Measurements from ENCODE around the gene DNAAF3. TPM values are rescaled to one million over a fixed set of nuclear protein-coding genes. Genes with fewer than 3 reads are reported as not detected.
"Not testable (repeated sequence)": the region's sequence is repeated elsewhere in the genome, so short reads cannot be mapped to it uniquely, and the experiment has no call there.

The DNAAF3 gene
- polyA plus RNA-seq (2013, experiment 1 of 4) = 11.4 TPM
- polyA plus RNA-seq (2013, experiment 2 of 4) = 10.9 TPM
- 10.8 TPM for polyA plus RNA-seq (2013, experiment 3 of 4)
- 11.1 TPM for polyA plus RNA-seq (2013, experiment 4 of 4)

DNA sequence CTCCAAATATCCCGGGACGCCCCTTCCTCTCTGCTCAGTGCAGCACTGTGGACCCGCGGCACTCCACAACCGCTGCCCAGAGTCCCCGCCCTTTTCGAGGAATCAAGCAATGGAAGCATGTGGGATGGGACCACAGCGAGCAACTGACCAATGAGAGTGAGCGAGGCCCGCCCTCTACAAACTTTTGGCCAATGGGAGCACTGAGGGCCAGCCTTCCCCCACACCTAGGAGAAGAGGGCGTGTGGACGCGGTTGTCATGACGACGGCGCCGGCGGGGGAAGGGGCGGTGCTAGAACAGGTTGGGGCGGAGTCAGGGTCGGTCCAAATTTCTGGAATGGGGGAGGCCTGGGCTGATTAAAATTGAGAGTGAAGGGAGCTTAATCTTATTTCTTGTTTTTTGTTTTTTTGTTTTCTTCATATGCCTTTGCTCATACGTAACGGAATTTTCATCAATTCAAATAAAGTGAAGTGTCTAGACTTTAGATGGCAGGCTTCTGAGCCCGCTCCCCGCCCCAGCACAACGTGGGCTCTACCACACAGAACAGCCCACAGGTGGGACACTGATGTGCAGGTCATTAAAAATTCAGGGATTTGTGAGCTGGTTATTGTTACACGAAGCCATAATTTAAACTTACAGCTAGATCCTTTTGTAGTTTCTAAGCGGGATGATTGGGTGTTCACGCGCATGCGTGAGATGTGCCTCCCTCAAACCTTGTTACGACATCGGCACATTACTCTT, at the start of gene DNAAF3:
Gene DNAAF3, minus strand, starts transcription at position 84 of the 739 bp plus-strand sequence. CDS start 200 bp downstream, outside the sequence.
- Histone ChIP-seq H3K27me3 (ENCODE audit: control insufficient read depth, insufficient read depth, low read length, poor library complexity, severe bottlenecking) (peaks cover 41% of the 10 kb centered on the region), H3K9me3 (ENCODE audit: control insufficient read depth, low read length) (no peaks in the 10 kb centered on the region), H3K36me3 (ENCODE audit: control insufficient read depth, insufficient read depth, low read length) (no peaks in the 10 kb centered on the region), H3K27ac (ENCODE audit: insufficient read depth, low read depth, low read length, poor library complexity, severe bottlenecking) (peak within 1 kb of the TSS; percentile 73), H3K4me3 (ENCODE audit: insufficient read depth, low read depth, low read length) (peak within 1 kb of the TSS; percentile 70), H3K4me1 (ENCODE audit: control insufficient read depth, insufficient read depth, low read length) (no peaks in the 10 kb centered on the region)
- WGBS, 2 experiments = 5 to 6% methylated on average over 33 of the region's 33 CpGs

DNA sequence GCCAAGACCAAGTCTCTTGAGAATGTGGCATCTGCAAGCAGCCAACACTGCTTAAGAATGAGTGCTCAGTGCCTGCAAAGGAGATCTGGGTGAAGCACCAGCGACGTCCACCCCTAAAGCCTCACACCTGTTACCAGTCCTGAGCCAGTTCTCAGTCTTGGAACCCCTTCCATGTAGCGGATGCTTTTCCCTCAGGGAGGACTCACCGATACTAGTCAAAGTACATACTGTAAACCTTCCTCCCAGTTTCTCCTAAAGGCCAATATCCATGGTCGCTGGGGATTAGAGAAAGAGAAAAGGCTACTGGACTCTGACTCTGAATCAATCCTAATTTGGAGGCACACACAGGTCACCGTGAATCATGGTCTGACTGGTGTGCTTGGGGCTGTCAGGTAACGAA, 47.1 kb upstream of the DNAAF3 start:
- Histone ChIP-seq H3K36me3 (ENCODE audit: control insufficient read depth, insufficient read depth, low read length) (no peaks in the 10 kb centered on the region), H3K27me3 (ENCODE audit: control insufficient read depth, insufficient read depth, low read length, poor library complexity, severe bottlenecking) (no peaks in the 10 kb centered on the region), H3K27ac (ENCODE audit: insufficient read depth, low read depth, low read length, poor library complexity, severe bottlenecking) (no peak overlapping the region), H3K4me1 (ENCODE audit: control insufficient read depth, insufficient read depth, low read length) (no peaks in the 10 kb centered on the region), H3K4me3 (ENCODE audit: insufficient read depth, low read depth, low read length) (no peak overlapping the region), H3K9me3 (ENCODE audit: control insufficient read depth, low read length) (peaks cover 3% of the 10 kb centered on the region)
- WGBS, 2 experiments = 90 to 91% methylated on average over 7 of the region's 7 CpGs

DNA sequence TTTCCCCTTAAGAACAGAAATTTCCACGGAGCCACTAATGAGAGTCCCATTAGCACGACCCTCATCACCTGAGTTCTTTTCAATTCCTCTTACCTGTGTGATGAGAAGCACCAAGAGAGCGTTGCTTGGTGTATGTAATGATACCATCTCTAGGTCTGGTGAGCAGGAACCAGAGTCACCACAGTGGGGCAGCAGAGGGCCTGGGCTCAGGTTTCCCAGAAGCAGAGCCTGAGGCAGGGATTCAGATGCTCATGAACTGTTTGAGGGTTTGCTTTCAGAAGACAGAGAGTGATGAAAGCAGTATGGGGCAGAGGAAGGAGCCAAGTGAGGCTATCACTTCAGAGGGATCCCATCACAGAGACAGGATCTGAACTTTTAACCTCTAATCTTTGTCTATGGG, 46.0 kb upstream of the DNAAF3 start:
- Histone ChIP-seq H3K27me3 (ENCODE audit: control insufficient read depth, insufficient read depth, low read length, poor library complexity, severe bottlenecking) (no peaks in the 10 kb centered on the region), H3K4me3 (ENCODE audit: insufficient read depth, low read depth, low read length) (no peak overlapping the region), H3K36me3 (ENCODE audit: control insufficient read depth, insufficient read depth, low read length) (no peaks in the 10 kb centered on the region), H3K9me3 (ENCODE audit: control insufficient read depth, low read length) (peaks cover 3% of the 10 kb centered on the region), H3K27ac (ENCODE audit: insufficient read depth, low read depth, low read length, poor library complexity, severe bottlenecking) (no peak overlapping the region), H3K4me1 (ENCODE audit: control insufficient read depth, insufficient read depth, low read length) (no peaks in the 10 kb centered on the region)
- whole genome bisulfite sequencing, 2 experiments = 78 to 85% methylated on average over 3 of the region's 3 CpGs

DNA sequence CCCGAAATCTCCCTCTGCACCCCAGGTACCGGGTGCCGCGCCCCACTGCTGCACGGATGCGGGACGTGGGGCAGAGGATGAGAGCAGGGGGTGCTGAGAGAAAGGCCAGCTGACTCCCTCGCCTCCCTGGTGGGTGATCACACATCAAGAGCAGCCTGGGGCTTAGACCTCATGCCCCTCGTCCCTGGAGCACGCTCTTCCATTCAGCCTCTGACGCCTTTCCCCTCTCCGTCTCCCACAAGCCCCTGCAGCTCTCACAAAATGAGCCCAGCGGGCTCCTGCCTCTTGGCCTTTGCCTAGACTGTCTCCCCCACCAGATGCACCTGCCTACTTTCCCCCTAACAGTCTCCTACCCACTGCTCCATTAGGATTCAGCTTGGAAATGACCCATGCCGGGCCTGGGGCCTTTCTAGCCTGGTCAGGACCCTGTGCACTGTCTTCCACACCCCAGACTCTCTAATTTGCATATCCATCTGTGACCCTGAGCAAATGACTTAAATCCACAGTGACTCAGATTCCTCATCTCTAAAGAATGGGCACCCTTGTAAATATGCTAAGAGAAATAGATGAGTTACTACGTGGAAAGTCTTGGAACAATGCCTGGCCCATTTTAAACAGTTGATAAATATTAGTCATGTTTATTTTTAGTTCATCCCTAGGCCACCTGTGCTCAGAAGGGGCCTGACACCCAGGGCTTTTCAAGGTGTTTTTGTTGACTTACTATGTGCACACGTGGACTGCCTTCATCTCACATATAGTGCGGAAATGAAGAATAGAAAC, 43.5 kb upstream of the DNAAF3 start:
- Histone ChIP-seq H3K4me1 (ENCODE audit: control insufficient read depth, insufficient read depth, low read length) (peaks cover 2% of the 10 kb centered on the region), H3K27me3 (ENCODE audit: control insufficient read depth, insufficient read depth, low read length, poor library complexity, severe bottlenecking) (no peaks in the 10 kb centered on the region), H3K27ac (ENCODE audit: insufficient read depth, low read depth, low read length, poor library complexity, severe bottlenecking) (no peak overlapping the region), H3K36me3 (ENCODE audit: control insufficient read depth, insufficient read depth, low read length) (no peaks in the 10 kb centered on the region), H3K4me3 (ENCODE audit: insufficient read depth, low read depth, low read length) (no peak overlapping the region), H3K9me3 (ENCODE audit: control insufficient read depth, low read length) (peaks cover 3% of the 10 kb centered on the region)
- 76% methylated on average over 17 of the region's 17 CpGs for WGBS, 2 experiments

DNA sequence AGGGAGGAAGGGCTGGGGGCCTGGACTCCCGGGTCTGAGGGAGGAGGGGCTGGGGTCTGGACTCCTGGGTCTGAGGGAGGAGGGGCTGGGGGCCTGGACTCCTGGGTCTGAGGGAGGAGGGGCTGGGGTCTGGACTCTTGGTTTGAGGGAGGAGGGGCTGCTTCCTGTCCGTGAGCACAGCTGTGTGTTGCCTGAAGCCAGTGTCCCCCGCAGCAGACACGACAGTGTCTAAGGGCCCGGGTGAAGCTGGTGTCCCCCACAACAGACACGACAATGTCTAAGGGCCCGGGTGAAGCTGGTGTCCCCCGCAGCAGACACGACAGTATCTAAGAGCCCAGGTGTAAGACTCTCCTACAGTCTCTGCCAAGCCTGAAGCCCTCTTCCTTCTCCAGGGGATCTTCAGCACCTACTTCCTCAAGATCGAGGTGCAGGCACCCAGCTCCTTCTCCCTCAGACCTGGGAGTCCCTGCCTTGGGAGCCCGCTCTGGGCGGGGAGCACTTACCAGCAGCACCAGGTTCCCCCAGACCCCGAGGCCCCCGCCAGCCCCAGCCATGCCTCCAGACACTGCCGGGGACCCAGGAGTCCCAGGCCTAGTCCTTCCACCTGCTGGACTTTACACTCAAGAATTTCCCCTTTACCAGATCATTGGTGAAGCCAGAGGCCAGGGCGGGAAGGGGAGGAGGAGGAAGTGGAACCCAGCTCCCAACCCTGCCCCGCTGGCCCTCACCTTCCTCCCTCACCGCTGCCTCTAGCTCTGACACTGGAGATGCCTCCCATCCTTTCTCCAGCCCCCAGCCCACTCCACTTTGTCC, 42.7 kb upstream of the DNAAF3 start, which contains the start of gene PTPRH:
Gene PTPRH, minus strand, starts transcription at position 622 of the 813 bp plus-strand sequence. Its CDS starts 68 bp downstream, at position 554.
- Histone ChIP-seq H3K4me1 (ENCODE audit: control insufficient read depth, insufficient read depth, low read length) (peaks cover 2% of the 10 kb centered on the region), H3K4me3 (ENCODE audit: insufficient read depth, low read depth, low read length) (no peak within 1 kb of the TSS), H3K9me3 (ENCODE audit: control insufficient read depth, low read length) (peaks cover 3% of the 10 kb centered on the region), H3K27ac (ENCODE audit: insufficient read depth, low read depth, low read length, poor library complexity, severe bottlenecking) (no peak within 1 kb of the TSS), H3K27me3 (ENCODE audit: control insufficient read depth, insufficient read depth, low read length, poor library complexity, severe bottlenecking) (no peaks in the 10 kb centered on the region), H3K36me3 (ENCODE audit: control insufficient read depth, insufficient read depth, low read length) (no peaks in the 10 kb centered on the region)
- WGBS, 2 experiments = 74 to 80% methylated on average over 17 of the region's 18 CpGs

DNA sequence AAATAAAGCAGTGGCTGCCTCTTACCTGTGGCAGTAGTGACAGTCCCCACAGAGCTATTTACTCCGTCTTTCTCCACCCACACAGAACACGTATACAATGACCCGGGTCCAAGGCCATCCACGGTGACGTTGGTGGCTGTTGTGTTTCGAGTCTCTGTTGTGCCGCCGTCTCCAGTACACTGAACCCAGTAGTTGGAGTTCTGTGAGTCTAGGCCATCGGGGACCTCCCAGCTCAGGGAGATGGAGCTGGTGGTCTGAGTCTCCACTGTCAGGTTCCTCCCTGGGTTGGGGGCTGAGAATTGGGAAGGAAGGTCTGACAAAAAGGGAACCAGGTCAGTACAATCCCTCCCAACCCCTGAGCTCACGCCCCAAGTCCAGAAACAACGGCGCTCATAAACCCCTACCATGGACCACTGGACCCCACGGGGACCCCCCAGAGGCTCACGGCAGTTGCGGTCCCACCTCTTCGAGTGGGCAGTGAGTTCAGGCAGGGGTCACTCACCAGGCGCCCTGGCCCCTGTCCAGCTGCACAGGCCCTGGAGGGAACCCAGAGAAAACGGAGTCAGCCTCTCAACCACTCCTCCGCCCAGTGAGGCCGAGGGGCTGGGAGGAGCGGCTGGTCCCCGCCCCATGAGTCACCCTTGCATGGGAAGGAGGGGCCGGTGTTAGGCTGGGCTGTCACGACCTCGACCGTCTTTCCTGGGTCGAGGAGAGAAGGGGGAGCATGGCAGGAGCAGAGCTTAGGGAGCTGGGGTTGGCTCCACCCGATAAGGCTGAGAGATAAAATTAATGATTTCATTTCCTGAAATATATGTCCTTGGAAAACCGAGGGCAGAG, 40.5 kb upstream of the DNAAF3 start:
- 38 to 41% methylated on average over 29 of the region's 29 CpGs for WGBS, 2 experiments
- Histone ChIP-seq H3K4me1 (ENCODE audit: control insufficient read depth, insufficient read depth, low read length) (peaks cover 2% of the 10 kb centered on the region), H3K4me3 (ENCODE audit: insufficient read depth, low read depth, low read length) (no peak overlapping the region), H3K27me3 (ENCODE audit: control insufficient read depth, insufficient read depth, low read length, poor library complexity, severe bottlenecking) (no peaks in the 10 kb centered on the region), H3K27ac (ENCODE audit: insufficient read depth, low read depth, low read length, poor library complexity, severe bottlenecking) (no peak overlapping the region), H3K9me3 (ENCODE audit: control insufficient read depth, low read length) (no peaks in the 10 kb centered on the region), H3K36me3 (ENCODE audit: control insufficient read depth, insufficient read depth, low read length) (no peaks in the 10 kb centered on the region)

DNA sequence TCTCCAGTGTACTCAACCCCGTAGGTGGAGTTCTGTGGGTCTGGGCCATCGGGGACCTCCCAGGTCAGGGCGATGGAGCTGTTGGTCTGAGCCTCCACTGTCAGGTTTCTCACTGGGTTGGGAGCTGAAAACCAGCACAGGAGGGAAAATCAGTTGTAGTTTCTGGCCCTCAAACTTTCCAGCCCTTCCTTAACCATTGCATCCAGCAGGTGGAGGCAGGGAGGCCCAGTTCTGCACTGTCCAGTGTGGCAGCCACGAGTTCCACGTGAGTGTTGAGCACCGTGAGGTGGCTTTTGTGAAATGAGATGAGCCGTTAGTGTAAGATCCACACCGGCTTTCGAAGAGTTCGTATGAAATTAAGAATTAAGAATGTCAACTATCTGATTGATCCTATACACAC, 35.8 kb upstream of the DNAAF3 start:
- H3K27ac ChIP-seq (ENCODE audit: insufficient read depth, low read depth, low read length, poor library complexity, severe bottlenecking); H3K9me3 ChIP-seq (ENCODE audit: control insufficient read depth, low read length); H3K4me3 ChIP-seq (ENCODE audit: insufficient read depth, low read depth, low read length); H3K36me3 ChIP-seq (ENCODE audit: control insufficient read depth, insufficient read depth, low read length); H3K4me1 ChIP-seq (ENCODE audit: control insufficient read depth, insufficient read depth, low read length); H3K27me3 ChIP-seq (ENCODE audit: control insufficient read depth, insufficient read depth, low read length, poor library complexity, severe bottlenecking): not testable (repeated sequence)
- WGBS, 2 experiments = 85 to 86% methylated on average over 10 of the region's 10 CpGs

DNA sequence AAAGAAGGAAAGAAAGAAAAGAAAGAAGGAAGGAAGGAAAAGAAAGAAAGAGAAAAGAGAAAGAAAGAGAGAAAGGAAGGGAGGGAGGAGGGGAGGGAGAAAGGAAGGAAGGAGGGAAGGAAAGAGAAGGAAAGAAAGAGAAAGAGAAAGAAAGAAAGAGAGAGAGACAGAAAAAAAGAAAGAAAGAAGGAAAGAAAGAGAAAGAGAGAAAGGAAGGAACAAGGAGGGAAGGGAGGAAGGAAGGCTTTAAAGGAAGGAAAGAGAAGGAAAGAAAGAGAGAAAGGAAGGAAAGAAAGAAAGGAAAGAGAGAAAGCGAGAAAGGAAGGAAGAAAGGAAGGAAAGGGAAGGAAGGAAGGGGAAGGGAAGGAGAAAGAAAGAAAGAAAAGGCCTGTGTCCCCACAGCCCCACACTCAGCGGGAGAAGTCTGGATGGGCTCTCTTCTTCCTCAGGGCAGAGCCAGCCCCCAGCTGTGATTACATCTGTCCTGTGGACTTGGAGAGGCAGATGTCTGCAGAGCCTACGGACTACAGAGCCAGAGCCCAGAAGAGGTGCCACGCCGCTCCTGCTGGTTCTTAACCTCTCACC, 33.3 kb upstream of the DNAAF3 start:
- H3K36me3 ChIP-seq (ENCODE audit: control insufficient read depth, insufficient read depth, low read length) = no peaks in the 10 kb centered on the region
- H3K4me1 ChIP-seq (ENCODE audit: control insufficient read depth, insufficient read depth, low read length) = no peaks in the 10 kb centered on the region
- no peak overlapping the region for H3K4me3 ChIP-seq (ENCODE audit: insufficient read depth, low read depth, low read length)
- no peaks in the 10 kb centered on the region for H3K9me3 ChIP-seq (ENCODE audit: control insufficient read depth, low read length)
- H3K27ac ChIP-seq (ENCODE audit: insufficient read depth, low read depth, low read length, poor library complexity, severe bottlenecking) = no peak overlapping the region
- 78 to 84% methylated on average over 5 of the region's 5 CpGs for WGBS, 2 experiments
- H3K27me3 ChIP-seq (ENCODE audit: control insufficient read depth, insufficient read depth, low read length, poor library complexity, severe bottlenecking) = no peaks in the 10 kb centered on the region

DNA sequence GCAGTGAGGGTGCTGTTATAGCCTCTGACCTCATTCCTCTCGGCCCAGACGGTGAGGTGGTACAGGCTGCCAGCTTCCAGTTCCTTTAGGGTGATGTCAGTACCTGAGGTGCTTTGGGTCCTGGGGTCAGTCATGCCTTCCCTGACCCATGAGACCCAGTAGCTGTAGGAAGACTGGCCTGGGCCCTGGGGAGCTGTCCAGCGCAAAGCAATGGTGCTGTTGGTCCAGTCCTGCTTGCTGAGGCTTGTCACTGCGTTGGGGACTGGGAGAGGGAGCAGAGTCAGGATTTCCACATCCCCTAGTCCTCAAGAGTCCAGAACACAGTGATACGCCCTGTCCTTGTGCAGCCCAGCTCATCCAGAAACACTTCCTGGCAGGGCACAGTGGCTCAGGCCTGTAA, 32.2 kb upstream of the DNAAF3 start:
- H3K4me3 ChIP-seq (ENCODE audit: insufficient read depth, low read depth, low read length) = no peak overlapping the region
- 80 to 82% methylated on average over 5 of the region's 5 CpGs for WGBS, 2 experiments
- no peaks in the 10 kb centered on the region for H3K27me3 ChIP-seq (ENCODE audit: control insufficient read depth, insufficient read depth, low read length, poor library complexity, severe bottlenecking)
- H3K9me3 ChIP-seq (ENCODE audit: control insufficient read depth, low read length) = no peaks in the 10 kb centered on the region
- no peak overlapping the region for H3K27ac ChIP-seq (ENCODE audit: insufficient read depth, low read depth, low read length, poor library complexity, severe bottlenecking)
- H3K4me1 ChIP-seq (ENCODE audit: control insufficient read depth, insufficient read depth, low read length) = no peaks in the 10 kb centered on the region
- H3K36me3 ChIP-seq (ENCODE audit: control insufficient read depth, insufficient read depth, low read length) = no peaks in the 10 kb centered on the region
